H9 (cell line): ENCODE results near the gene AFAP1. TPM values are rescaled to one million over a fixed set of nuclear protein-coding genes. Genes with fewer than 3 reads are reported as not detected.

ENCODE experiments used
- DNase-seq: peaks from one replicate; pipeline ENCODE4 v3.0.0-alpha.2; 2017
- H2AFZ ChIP-seq: one replicate; pipeline ENCODE4 v1.6.1; 2013; ENCODE audit warnings: mild to moderate bottlenecking, low read length, control low read depth, moderate library complexity
- H2AK5ac ChIP-seq: 2 replicates; pipeline ENCODE4 v1.6.1; 2013; ENCODE audit warnings: low read length, control low read depth, mixed read lengths; ENCODE audit not compliant: insufficient read length
- H2BK120ac ChIP-seq: one replicate; pipeline ENCODE4 v1.6.1; 2013; ENCODE audit warnings: low read depth, mild to moderate bottlenecking, low read length, control low read depth, inconsistent platforms; ENCODE audit not compliant: poor library complexity, severe bottlenecking
- H2BK12ac ChIP-seq: 2 replicates; pipeline ENCODE4 v1.6.1; 2013; ENCODE audit warnings: low read length, control low read depth, mixed read lengths, low read depth; ENCODE audit not compliant: insufficient read length
- H2BK15ac ChIP-seq: 2 replicates; pipeline ENCODE4 v1.6.1; 2013; ENCODE audit warnings: low read depth, low read length, control low read depth
- H2BK20ac ChIP-seq: one replicate; pipeline ENCODE4 v1.6.1; 2013; ENCODE audit warnings: low read depth, mild to moderate bottlenecking, low read length, control low read depth, inconsistent platforms; ENCODE audit not compliant: poor library complexity, severe bottlenecking
- H2BK5ac ChIP-seq: 2 replicates; pipeline ENCODE4 v1.6.1; 2013; ENCODE audit warnings: low read length, control low read depth, mixed read lengths; ENCODE audit not compliant: insufficient read length
- H3K14ac ChIP-seq: 2 replicates; pipeline ENCODE4 v1.6.1; 2013; ENCODE audit warnings: low read length, control low read depth; ENCODE audit not compliant: insufficient read depth
- H3K18ac ChIP-seq: 2 replicates; pipeline ENCODE4 v1.6.1; 2013; ENCODE audit warnings: low read depth, mild to moderate bottlenecking, mixed read lengths, low read length, control low read depth; ENCODE audit not compliant: insufficient read length
- H3K23ac ChIP-seq: 2 replicates; pipeline ENCODE4 v1.6.1; 2013; ENCODE audit warnings: low read length, control low read depth, mixed read lengths, low read depth; ENCODE audit not compliant: insufficient read length
- H3K23me2 ChIP-seq: 2 replicates; pipeline ENCODE4 v1.6.1; 2013; ENCODE audit warnings: low read depth, mild to moderate bottlenecking, mixed read lengths, low read length, control low read depth; ENCODE audit not compliant: insufficient read length, poor library complexity, severe bottlenecking
- H3K27ac ChIP-seq: 2 replicates; pipeline ENCODE4 v1.5.1; 2013; ENCODE audit warnings: low read length, control low read depth, mixed read lengths, low read depth; ENCODE audit not compliant: insufficient read length
- H3K27me3 ChIP-seq: 2 replicates; pipeline ENCODE4 v1.6.1; 2013; ENCODE audit warnings: low read length, control low read depth, inconsistent platforms; ENCODE audit not compliant: insufficient read depth
- H3K4ac ChIP-seq: 2 replicates; pipeline ENCODE4 v1.6.1; 2013; ENCODE audit warnings: low read depth, mild to moderate bottlenecking, control low read depth, inconsistent platforms, low read length, moderate library complexity
- H3K4me1 ChIP-seq: 2 replicates; pipeline ENCODE4 v1.6.1; 2013; ENCODE audit warnings: low read length, control low read depth, inconsistent platforms; ENCODE audit not compliant: insufficient read depth
- H3K4me2 ChIP-seq: 2 replicates; pipeline ENCODE4 v1.6.1; 2013; ENCODE audit warnings: low read length, control low read depth, mixed read lengths; ENCODE audit not compliant: insufficient read length, insufficient read depth
- H3K56ac ChIP-seq: 2 replicates; pipeline ENCODE4 v1.6.1; 2013; ENCODE audit warnings: low read depth, mild to moderate bottlenecking, mixed read lengths, low read length, control low read depth; ENCODE audit not compliant: insufficient read length
- H3K79me1 ChIP-seq: 2 replicates; pipeline ENCODE4 v1.6.1; 2013; ENCODE audit warnings: low read depth, mild to moderate bottlenecking, moderate library complexity, low read length, control low read depth, inconsistent platforms; ENCODE audit not compliant: insufficient read depth, poor library complexity, severe bottlenecking
- H3K79me2 ChIP-seq: 2 replicates; pipeline ENCODE4 v1.6.1; 2013; ENCODE audit warnings: low read length, control low read depth, inconsistent platforms; ENCODE audit not compliant: insufficient read depth
- H3K9ac ChIP-seq: 2 replicates; pipeline ENCODE4 v1.6.1; 2013; ENCODE audit warnings: low read length, control low read depth, mixed read lengths; ENCODE audit not compliant: insufficient read length; ENCODE audit errors: extremely low read depth
- H3K9me3 ChIP-seq: one replicate; pipeline ENCODE4 v1.6.1; 2013; ENCODE audit warnings: low read depth, low read length, inconsistent platforms; ENCODE audit not compliant: control insufficient read depth
- H3T11ph ChIP-seq: one replicate; pipeline ENCODE4 v1.6.1; 2013; ENCODE audit warnings: mild to moderate bottlenecking, low read length, control low read depth, inconsistent platforms
- H4K20me1 ChIP-seq: one replicate; pipeline ENCODE4 v1.6.1; 2013; ENCODE audit not compliant: control insufficient read depth, insufficient read length, insufficient read depth
- H4K5ac ChIP-seq: 2 replicates; pipeline ENCODE4 v1.6.1; 2013; ENCODE audit warnings: low read depth, mild to moderate bottlenecking, mixed read lengths, low read length, control low read depth; ENCODE audit not compliant: insufficient read length
- H4K8ac ChIP-seq: replicated peaks from 2 replicates; pipeline ENCODE4 v1.6.1; 2013; ENCODE audit warnings: low read length, control low read depth, mixed read lengths, low read depth; ENCODE audit not compliant: insufficient read length
- H4K91ac ChIP-seq: 2 replicates; pipeline ENCODE4 v1.6.1; 2013; ENCODE audit warnings: low read depth, mild to moderate bottlenecking, moderate library complexity, mixed read lengths, low read length, control low read depth; ENCODE audit not compliant: insufficient read length
- H3K27ac Mint-ChIP-seq, 3 experiments: 2 replicates in 2 of 3; 3 replicates in 1 of 3; pipeline ENCODE4 v1.8.0; 2020 to 2021; ENCODE audit warnings: mixed read lengths in 3 of 3, mild to moderate bottlenecking in 1 of 3, moderate library complexity in 1 of 3
- H3K27me3 Mint-ChIP-seq: 2 replicates; pipeline ENCODE4 v1.8.0; 2021; ENCODE audit warnings: low read depth, mild to moderate bottlenecking, moderate library complexity, mixed read lengths
- H3K36me3 Mint-ChIP-seq, 3 experiments: 2 replicates in 2 of 3; 3 replicates in 1 of 3; pipeline ENCODE4 v1.8.0; 2020 to 2021; ENCODE audit warnings: low read depth in 3 of 3, mixed read lengths in 3 of 3; ENCODE audit not compliant: insufficient read depth in 1 of 3
- H3K4me1 Mint-ChIP-seq, 2 experiments: 2 replicates each; pipeline ENCODE4 v1.8.0; 2020; ENCODE audit warnings: mixed read lengths in 2 of 2
- H3K4me3 Mint-ChIP-seq, 2 experiments: 2 replicates in 1 of 2; 3 replicates in 1 of 2; pipeline ENCODE4 v1.8.0; 2020 to 2021; ENCODE audit warnings: mild to moderate bottlenecking in 2 of 2, mixed read lengths in 2 of 2, moderate library complexity in 1 of 2
- H3K9me3 Mint-ChIP-seq, 2 experiments: 2 replicates in 1 of 2; 3 replicates in 1 of 2; pipeline ENCODE4 v1.8.0; 2020; ENCODE audit warnings: mild to moderate bottlenecking in 2 of 2, mixed read lengths in 2 of 2, moderate library complexity in 1 of 2
- WGBS: extraction: QIAGEN DNeasy Blood & Tissue Kit; methylation state at CpG from one replicate; pipeline ENCODE4 v1.1.7; 2013; ENCODE audit warnings: missing lambda C conversion rate, low lambda C conversion rate, mixed read lengths; ENCODE audit not compliant: insufficient read length; ENCODE audit errors: extremely low coverage; 5-methylcytosine and 5-hydroxymethylcytosine counted together
- total RNA-seq: library from RNA; stranded (reverse); gene quantifications from 2 replicates; pipeline ENCODE4 v1.2.1, GENCODE V29; 2021
- TF ChIP-seq, protein P1 (sequence below): fragments of 200-600 bp; sonication (generic); conservative IDR thresholded peaks from 3 replicates; pipeline ENCODE4 v1.8.0; 2021; ENCODE audit warnings: antibody characterized with exemption, mild to moderate bottlenecking

Gene AFAP1
- total RNA-seq, 1 experiment from 2014 or later = 6.5 TPM

GRCh38 chr4:7857993-7858392 is 81.7 kb downstream of the AFAP1 start:
- no peak overlapping the region for H4K91ac ChIP-seq
- no peaks in the 10 kb centered on the region for H4K20me1 ChIP-seq
- no peaks in the 10 kb centered on the region for H3K79me1 ChIP-seq
- no peaks in the 10 kb centered on the region for H3K23me2 ChIP-seq
- no peaks in the 10 kb centered on the region for H3K27me3 Mint-ChIP-seq
- H2BK5ac ChIP-seq = no peak overlapping the region
- no peak overlapping the region for H3K9ac ChIP-seq
- H3K4ac ChIP-seq = no peak overlapping the region
- H3K9me3 Mint-ChIP-seq = no peaks in the 10 kb centered on the region
- H3K56ac ChIP-seq = no peak overlapping the region
- no peak overlapping the region for H3K23ac ChIP-seq
- DNase-seq = no peak
- H2BK120ac ChIP-seq = no peak overlapping the region
- H2AFZ ChIP-seq = no peak overlapping the region
- H3K4me2 ChIP-seq = no peak overlapping the region
- H3K27me3 ChIP-seq = no peaks in the 10 kb centered on the region
- H3K36me3 Mint-ChIP-seq = peaks cover 0 to 15% (median 8%) of the 10 kb centered on the region in 3 experiments; a peak in 4 of 7 replicates
- no peak overlapping the region for H2BK20ac ChIP-seq
- no peaks in the 10 kb centered on the region for H3K9me3 ChIP-seq
- H3K14ac ChIP-seq = no peak overlapping the region
- H3K4me3 Mint-ChIP-seq = no peak overlapping the region
- peaks cover 10% of the 10 kb centered on the region; the same call in 1 of the 2 replicates for H3K4me1 ChIP-seq
- H2AK5ac ChIP-seq = no peak overlapping the region
- H3K27ac ChIP-seq = no peak overlapping the region
- TF ChIP-seq, protein P1, sequence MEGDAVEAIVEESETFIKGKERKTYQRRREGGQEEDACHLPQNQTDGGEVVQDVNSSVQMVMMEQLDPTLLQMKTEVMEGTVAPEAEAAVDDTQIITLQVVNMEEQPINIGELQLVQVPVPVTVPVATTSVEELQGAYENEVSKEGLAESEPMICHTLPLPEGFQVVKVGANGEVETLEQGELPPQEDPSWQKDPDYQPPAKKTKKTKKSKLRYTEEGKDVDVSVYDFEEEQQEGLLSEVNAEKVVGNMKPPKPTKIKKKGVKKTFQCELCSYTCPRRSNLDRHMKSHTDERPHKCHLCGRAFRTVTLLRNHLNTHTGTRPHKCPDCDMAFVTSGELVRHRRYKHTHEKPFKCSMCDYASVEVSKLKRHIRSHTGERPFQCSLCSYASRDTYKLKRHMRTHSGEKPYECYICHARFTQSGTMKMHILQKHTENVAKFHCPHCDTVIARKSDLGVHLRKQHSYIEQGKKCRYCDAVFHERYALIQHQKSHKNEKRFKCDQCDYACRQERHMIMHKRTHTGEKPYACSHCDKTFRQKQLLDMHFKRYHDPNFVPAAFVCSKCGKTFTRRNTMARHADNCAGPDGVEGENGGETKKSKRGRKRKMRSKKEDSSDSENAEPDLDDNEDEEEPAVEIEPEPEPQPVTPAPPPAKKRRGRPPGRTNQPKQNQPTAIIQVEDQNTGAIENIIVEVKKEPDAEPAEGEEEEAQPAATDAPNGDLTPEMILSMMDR = no peak
- H2BK12ac ChIP-seq = no peak overlapping the region
- peaks cover 34 to 48% of the 10 kb centered on the region in 2 experiments for H3K4me1 Mint-ChIP-seq
- H3T11ph ChIP-seq = no peak overlapping the region
- no CpG with 5 or more reads among the region's 2 CpGs for WGBS
- H3K79me2 ChIP-seq = no peaks in the 10 kb centered on the region
- H4K5ac ChIP-seq = no peak overlapping the region
- no peak overlapping the region for H4K8ac ChIP-seq
- no peak overlapping the region for H3K18ac ChIP-seq
- H3K27ac Mint-ChIP-seq = 0 out of 7 replicates have a peak overlapping the region, but pooled peaks of 1 of the 3 experiments have one; percentile 12
- H2BK15ac ChIP-seq = no peak overlapping the region
